Measurements from ENCODE around the gene RFX8.

DNA sequence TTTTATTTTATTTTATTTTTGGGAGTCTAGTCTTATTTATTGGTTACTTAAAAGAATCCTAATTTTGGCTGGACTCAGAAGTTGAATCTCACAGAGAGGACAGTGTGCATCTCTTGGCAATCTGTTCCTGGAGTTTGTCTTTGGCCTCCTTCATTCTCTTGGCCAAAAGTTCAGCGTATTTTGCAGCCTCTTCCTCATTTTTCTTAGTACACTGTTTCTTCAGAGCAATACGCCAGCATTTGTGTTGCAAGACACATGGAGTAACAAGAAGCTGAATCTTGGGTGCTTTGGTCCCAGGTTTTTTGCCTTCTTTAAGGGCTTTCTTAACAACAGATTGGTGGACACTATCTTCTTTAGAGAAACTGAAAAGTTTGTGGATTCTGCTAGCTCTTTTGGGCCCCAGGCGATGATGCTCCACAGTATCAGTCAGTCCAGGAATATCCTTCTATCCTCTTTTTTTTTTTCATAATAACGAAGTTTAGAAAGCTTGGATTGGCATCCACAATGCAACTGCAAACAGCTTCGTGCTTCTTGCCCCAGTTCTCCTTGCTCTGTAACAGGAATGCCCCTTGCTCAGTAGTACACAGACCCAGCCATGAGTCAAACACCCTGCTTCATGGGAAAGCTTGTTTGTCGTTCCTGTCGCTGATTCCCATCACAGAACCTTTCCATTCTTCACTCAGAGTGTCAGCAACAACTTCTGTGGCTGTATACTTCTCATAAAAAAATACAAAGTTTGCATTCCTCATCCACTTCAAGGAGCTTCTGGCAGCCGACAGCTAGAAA, 34.8 kb upstream of the RFX8 start:
- TF ChIP-seq, protein P1, sequence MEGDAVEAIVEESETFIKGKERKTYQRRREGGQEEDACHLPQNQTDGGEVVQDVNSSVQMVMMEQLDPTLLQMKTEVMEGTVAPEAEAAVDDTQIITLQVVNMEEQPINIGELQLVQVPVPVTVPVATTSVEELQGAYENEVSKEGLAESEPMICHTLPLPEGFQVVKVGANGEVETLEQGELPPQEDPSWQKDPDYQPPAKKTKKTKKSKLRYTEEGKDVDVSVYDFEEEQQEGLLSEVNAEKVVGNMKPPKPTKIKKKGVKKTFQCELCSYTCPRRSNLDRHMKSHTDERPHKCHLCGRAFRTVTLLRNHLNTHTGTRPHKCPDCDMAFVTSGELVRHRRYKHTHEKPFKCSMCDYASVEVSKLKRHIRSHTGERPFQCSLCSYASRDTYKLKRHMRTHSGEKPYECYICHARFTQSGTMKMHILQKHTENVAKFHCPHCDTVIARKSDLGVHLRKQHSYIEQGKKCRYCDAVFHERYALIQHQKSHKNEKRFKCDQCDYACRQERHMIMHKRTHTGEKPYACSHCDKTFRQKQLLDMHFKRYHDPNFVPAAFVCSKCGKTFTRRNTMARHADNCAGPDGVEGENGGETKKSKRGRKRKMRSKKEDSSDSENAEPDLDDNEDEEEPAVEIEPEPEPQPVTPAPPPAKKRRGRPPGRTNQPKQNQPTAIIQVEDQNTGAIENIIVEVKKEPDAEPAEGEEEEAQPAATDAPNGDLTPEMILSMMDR (IDR thresholded peaks at IDR 0.05; ENCODE audit: borderline replicate concordance, extremely low read depth, low read length, poor library complexity, severe bottlenecking), result no peak
- no peak for TF ChIP-seq EZH2 (IDR thresholded peaks at IDR 0.05; ENCODE audit: borderline replicate concordance, low read depth, low read length, severe bottlenecking)

Data from DND-41 (cell line).